ENCODE data around the gene FGF18.

Gene FGF18

GRCh38 chr5:171506951-171507350 is 87.5 kb downstream of the FGF18 start:
- no peak for FAIRE-seq
- DNase-seq (ENCODE audit: insufficient read length, low spot score) = no peak
- TF ChIP-seq CTCF (IDR thresholded peaks at IDR 0.05; ENCODE audit: insufficient read depth, missing control alignments) = no peak
